Measurements from ENCODE around the gene TRIM71. TPM values are rescaled to one million over a fixed set of nuclear protein-coding genes. Genes with fewer than 3 reads are reported as not detected.
"Not testable (repeated sequence)": the region's sequence is repeated elsewhere in the genome, so short reads cannot be mapped to it uniquely, and the experiment has no call there.

TRIM71 gene
- total and polyA plus RNA-seq, 2 experiments from 2014 or later: 3.3 to 21.8 TPM

- H3K36me3 ChIP-seq: no peaks in the 10 kb centered on the region
- no peak for TF ChIP-seq CTCF (IDR thresholded peaks at IDR 0.05; ENCODE audit: low read depth, low read length)
- no peaks in the 10 kb centered on the region for H3K4me1 ChIP-seq (ENCODE audit: low read depth)
- H3K27ac ChIP-seq: no peak overlapping the region
- no peaks in the 10 kb centered on the region for H3K27me3 ChIP-seq
- H3K4me3 ChIP-seq: no peak overlapping the region
- H3K9me3 ChIP-seq (ENCODE audit: low read depth): no peaks in the 10 kb centered on the region
- DNase-seq (ENCODE audit: low read depth in 1 of 2, low spot score in 1 of 2): no peak
Observed at GRCh38 chr3:32940726-32941125, 122.9 kb downstream of the TRIM71 start.

GRCh38 chr3:32945136-32945535, 127.3 kb downstream of the TRIM71 start:
- no peaks in the 10 kb centered on the region for H3K36me3 ChIP-seq
- DNase-seq (ENCODE audit: low read depth in 1 of 2, low spot score in 1 of 2): no peak

GRCh38 chr3:32945598-32945997, 127.8 kb downstream of the TRIM71 start:
- not testable (repeated sequence) for H3K27me3 ChIP-seq; H3K4me3 ChIP-seq; H3K9me3 ChIP-seq (ENCODE audit: low read depth); H3K36me3 ChIP-seq; H3K27ac ChIP-seq; DNase-seq (ENCODE audit: low read depth in 1 of 2, low spot score in 1 of 2); H3K4me1 ChIP-seq (ENCODE audit: low read depth)

More at GRCh38 chr3:32945136-32945535, 127.3 kb downstream of the TRIM71 start:
- Histone ChIP-seq H3K4me1 (ENCODE audit: low read depth) (no peaks in the 10 kb centered on the region), H3K4me3 (no peak overlapping the region), H3K27ac (no peak overlapping the region), H3K9me3 (ENCODE audit: low read depth) (no peaks in the 10 kb centered on the region), H3K27me3 (no peaks in the 10 kb centered on the region)
- no peak for TF ChIP-seq CTCF (IDR thresholded peaks at IDR 0.05; ENCODE audit: low read depth, low read length)

GRCh38 chr3:32946973-32947788, 129.4 kb downstream of the TRIM71 start:
- DNase-seq (ENCODE audit: low read depth in 1 of 2, low spot score in 1 of 2): no peak
- Histone ChIP-seq H3K4me1 (ENCODE audit: low read depth) (no peaks in the 10 kb centered on the region), H3K4me3 (no peak overlapping the region), H3K27me3 (no peaks in the 10 kb centered on the region), H3K36me3 (no peaks in the 10 kb centered on the region), H3K9me3 (ENCODE audit: low read depth) (no peaks in the 10 kb centered on the region), H3K27ac (no peak overlapping the region)
- TF ChIP-seq CTCF (IDR thresholded peaks at IDR 0.05; ENCODE audit: low read depth, low read length): no peak

Other genes with a start within 250 kb of the TRIM71 start
- gene DYNC1LI1, start 247.1 kb upstream of the TRIM71 start, total RNA-seq: 38.5 and 43.2 TPM in 2 replicates
- gene DYNC1LI1, start 247.1 kb upstream of the TRIM71 start, polyA plus RNA-seq: 46.9 and 47.3 TPM in 2 replicates
- gene CNOT10, start 132.8 kb upstream of the TRIM71 start, total RNA-seq: 18.6 and 22.2 TPM in 2 replicates
- 25.7 and 30.5 TPM in 2 replicates for gene CNOT10, start 132.8 kb upstream of the TRIM71 start, polyA plus RNA-seq
- not detected in 2 replicates for gene CCR4, start 133.6 kb downstream of the TRIM71 start, total RNA-seq
- gene CCR4, start 133.6 kb downstream of the TRIM71 start, polyA plus RNA-seq: not detected in 2 replicates

All from cardiac muscle cell (in vitro differentiated cells and primary cell).